B cell (primary cell): Measurements from ENCODE around the gene TMPRSS13. TPM values are rescaled to one million over a fixed set of nuclear protein-coding genes. Genes with fewer than 3 reads are reported as not detected.

Source experiments
- ATAC-seq: fragments of 200-7000 bp; cut with Tn5 transposase; one replicate; pipeline ENCODE4 v1.10.0; 2021; ENCODE audit warnings: low read depth, mild to moderate bottlenecking, moderate number of reproducible peaks, moderate library complexity
- CTCF ChIA-PET: fragments of 350-600 bp; sonication (Branson Sonifier 250); formaldehyde crosslinking; loops from one replicate; lab custom pipeline; 2021; ENCODE audit warnings: antibody characterized with exemption, inconsistent platforms; lab: Charles Lee
- POLR2A ChIA-PET: fragments of 350-600 bp; sonication (Branson Sonifier 250); formaldehyde crosslinking; loops from one replicate; lab custom pipeline; 2021; ENCODE audit warnings: antibody characterized with exemption; lab: Charles Lee
- DNase-seq: peaks from one replicate; pipeline ENCODE4 v3.0.0; 2013
- H2AFZ ChIP-seq: 2 replicates; pipeline ENCODE4 v1.6.1; 2012; ENCODE audit warnings: mild to moderate bottlenecking, low read depth, low read length; ENCODE audit not compliant: insufficient read depth, poor library complexity, severe bottlenecking
- H3K27ac ChIP-seq, 2 donors: 1 replicate in 1 of 2; 2 replicates in 1 of 2; pipeline ENCODE4 v1.5.1; 2012 to 2013; ENCODE audit warnings: low read length in 2 of 2, mild to moderate bottlenecking in 2 of 2, moderate library complexity in 1 of 2
- H3K27me3 ChIP-seq, 4 experiments: fragments of 200-600 bp in 1 of 4; sonication (generic) in 1 of 4; replicated peaks in 1 of 4; 1 replicate in 2 of 4; 2 replicates in 2 of 4; pipeline versions ENCODE4 v1.6.1 to v1.7.0; 2013 to 2016; ENCODE audit warnings: low read length in 3 of 4, mild to moderate bottlenecking in 2 of 4, mixed read lengths in 1 of 4, moderate library complexity in 1 of 4; ENCODE audit not compliant: insufficient read depth in 4 of 4, control insufficient read depth in 3 of 4; ENCODE audit errors: control extremely low read depth in 1 of 4
- H3K36me3 ChIP-seq, 2 experiments: replicated peaks in 1 of 2; 1 replicate in 1 of 2; 2 replicates in 1 of 2; pipeline versions ENCODE4 v1.6.1 to v1.7.1; 2013; ENCODE audit warnings: low read length in 1 of 2; ENCODE audit not compliant: insufficient read depth in 2 of 2, control insufficient read depth in 1 of 2; ENCODE audit errors: control extremely low read depth in 1 of 2, extremely low read depth in 1 of 2
- H3K4me1 ChIP-seq, 2 donors: fragments of 200-600 bp in 1 of 2; sonication (generic) in 1 of 2; 1 replicate in 1 of 2; 2 replicates in 1 of 2; pipeline versions ENCODE4 v1.5.1 to v1.6.1; 2013 to 2017; ENCODE audit warnings: low read length in 2 of 2; ENCODE audit not compliant: control insufficient read depth in 2 of 2, insufficient read depth in 2 of 2
- H3K4me2 ChIP-seq: replicated peaks from 2 replicates; pipeline ENCODE3; 2012; ENCODE audit warnings: mild to moderate bottlenecking, low read depth, low read length; ENCODE audit not compliant: poor library complexity, severe bottlenecking
- H3K4me3 ChIP-seq, 5 experiments: fragments of 200-600 bp in 1 of 5; sonication (generic) in 1 of 5; 1 replicate in 3 of 5; 2 replicates in 2 of 5; pipeline versions ENCODE4 v1.5.1 to v1.7.0; 2011 to 2016; ENCODE audit warnings: low read length in 4 of 5, mild to moderate bottlenecking in 4 of 5, low read depth in 2 of 5, control low read depth in 1 of 5, moderate library complexity in 1 of 5; ENCODE audit not compliant: insufficient read depth in 1 of 5; ENCODE audit errors: control extremely low read depth in 1 of 5, extremely low read depth in 1 of 5
- H3K79me2 ChIP-seq: fragments of 200-600 bp; sonication (generic); one replicate; pipeline ENCODE4 v1.6.0; 2016; ENCODE audit warnings: low read length; ENCODE audit not compliant: control insufficient read depth, insufficient read depth
- H3K9ac ChIP-seq: fragments of 200-600 bp; sonication (generic); 2 replicates; pipeline ENCODE4 v1.6.1; 2017; ENCODE audit warnings: mild to moderate bottlenecking, low read length, moderate library complexity
- H3K9me3 ChIP-seq, 3 donors: one replicate each; pipeline versions ENCODE4 v1.6.1 to v1.7.1; 2013; ENCODE audit warnings: low read length in 2 of 3; ENCODE audit not compliant: control insufficient read depth in 2 of 3, insufficient read depth in 1 of 3; ENCODE audit errors: control extremely low read depth in 1 of 3
- H4K20me1 ChIP-seq: 2 replicates; pipeline ENCODE4 v1.6.0; 2012; ENCODE audit warnings: mild to moderate bottlenecking, low read length; ENCODE audit not compliant: insufficient read depth, control insufficient read depth, poor library complexity, severe bottlenecking
- H3K27ac Mint-ChIP-seq: one replicate; pipeline ENCODE4 v1.8.0; 2021; ENCODE audit warnings: mixed read lengths
- H3K27me3 Mint-ChIP-seq: one replicate; pipeline ENCODE4 v1.8.0; 2021; ENCODE audit warnings: mixed read lengths
- H3K4me1 Mint-ChIP-seq: one replicate; pipeline ENCODE4 v1.8.0; 2021; ENCODE audit warnings: mixed read lengths
- H3K4me3 Mint-ChIP-seq: one replicate; pipeline ENCODE4 v1.8.0; 2021; ENCODE audit warnings: mixed read lengths
- H3K9me3 Mint-ChIP-seq: one replicate; pipeline ENCODE4 v1.8.0; 2022; ENCODE audit warnings: mixed read lengths; ENCODE audit not compliant: insufficient read depth
- EZH2 ChIP-seq: IDR thresholded peaks from 2 replicates; pipeline ENCODE4 v1.6.1; 2012; ENCODE audit warnings: borderline replicate concordance, low read depth, mild to moderate bottlenecking, moderate library complexity, low read length; ENCODE audit not compliant: insufficient read depth, poor library complexity, severe bottlenecking
- WGBS: methylation state at CpG from one replicate; pipeline ENCODE4 v1.1.5; 2013; ENCODE audit warnings: missing lambda C conversion rate; ENCODE audit not compliant: insufficient coverage; 5-methylcytosine and 5-hydroxymethylcytosine counted together
- intact Hi-C: fragments of 100-400 bp; cut with micrococcal nuclease; formaldehyde crosslinking; loops from one replicate; pipeline ENCODE4 v1.10.0; 2022
- polyA plus RNA-seq: library from polyadenylated mRNA; depleted of rRNA; stranded (reverse); fragments of >200 nt; gene quantifications from 2 replicates; pipeline ENCODE4 v1.2.3, GENCODE V29; 2012
- total RNA-seq, 2 donors: library from RNA; stranded (reverse); fragments of 120-200 nt in 1 of 2; gene quantifications; 1 replicate in 1 of 2; 2 replicates in 1 of 2; pipeline versions ENCODE4 v1.2.3 to v1.2.4, GENCODE V29; 2013 to 2022
- TF ChIP-seq, protein P1 (sequence below): fragments of 200-600 bp; IDR thresholded peaks from one replicate; pipeline ENCODE4 v1.8.0; 2022; ENCODE audit warnings: antibody characterized with exemption, mild to moderate bottlenecking

TMPRSS13 gene
- total and polyA plus RNA-seq, 2 donors (not counting 1 experiment from before 2014, with no cell fraction given) = 2.4 to 8.0 TPM

DNA sequence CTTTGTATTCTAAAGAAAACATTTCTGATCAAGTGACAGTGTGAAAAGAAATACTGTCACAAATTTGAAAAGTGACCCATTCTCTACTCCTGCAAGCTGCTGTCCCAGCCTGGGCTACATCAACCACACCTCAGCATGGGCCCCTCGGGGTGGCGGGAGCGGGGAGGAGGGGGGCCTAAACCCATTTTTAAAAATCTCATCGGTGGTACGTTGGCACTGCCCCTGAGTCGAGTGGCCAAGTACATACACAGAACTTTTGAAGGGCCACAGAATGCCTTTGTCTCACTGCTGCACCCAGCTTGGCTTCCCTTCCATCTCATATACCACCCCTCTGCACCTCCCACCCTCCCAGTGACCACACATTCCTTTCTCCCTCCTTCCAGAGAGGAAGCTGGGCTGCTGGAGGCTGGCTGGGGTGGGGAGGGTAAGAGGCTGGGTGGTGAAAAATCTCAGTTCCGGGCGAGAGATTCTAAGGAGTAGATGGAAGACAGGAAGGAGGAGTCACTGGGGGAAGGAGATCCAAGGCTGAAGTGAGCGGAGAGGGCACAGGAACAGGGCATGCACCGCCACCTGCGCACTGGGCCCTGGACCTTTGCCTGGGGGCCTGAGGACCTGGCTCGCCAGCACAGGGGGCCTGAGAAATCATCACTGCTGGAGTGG is 73.9 kb downstream of the TMPRSS13 start:
- Histone ChIP-seq H3K4me3 (no peak overlapping the region), H2AFZ (no peak overlapping the region), H3K27me3 (peaks cover 0 to 21% (median 4%) of the 10 kb centered on the region in 4 experiments), H4K20me1 (no peaks in the 10 kb centered on the region), H3K27ac (no peak overlapping the region), H3K9ac (no peak overlapping the region), H3K36me3 (no peaks in the 10 kb centered on the region), H3K4me1 (no peaks in the 10 kb centered on the region), H3K9me3 (peaks cover 0 to 5% (median 2%) of the 10 kb centered on the region in 3 donors), H3K79me2 (no peaks in the 10 kb centered on the region), H3K4me2 (no peak overlapping the region)
- CTCF ChIA-PET = interaction anchor here (1.4 to 1.8 kb wide), 2 partner anchors 91 to 198 kb away, joined by 5 to 6 read pairs; no protein-coding TSS in a partner anchor
- 80% methylated on average over 12 of the region's 12 CpGs for WGBS
- H3K4me3 Mint-ChIP-seq = no peak overlapping the region
- H3K9me3 Mint-ChIP-seq = peaks cover 8% of the 10 kb centered on the region
- peaks cover 60% of the 10 kb centered on the region for H3K27me3 Mint-ChIP-seq
- POLR2A ChIA-PET = no interaction called here
- H3K27ac Mint-ChIP-seq = no peak overlapping the region
- no peak for TF ChIP-seq EZH2
- TF ChIP-seq, protein P1, sequence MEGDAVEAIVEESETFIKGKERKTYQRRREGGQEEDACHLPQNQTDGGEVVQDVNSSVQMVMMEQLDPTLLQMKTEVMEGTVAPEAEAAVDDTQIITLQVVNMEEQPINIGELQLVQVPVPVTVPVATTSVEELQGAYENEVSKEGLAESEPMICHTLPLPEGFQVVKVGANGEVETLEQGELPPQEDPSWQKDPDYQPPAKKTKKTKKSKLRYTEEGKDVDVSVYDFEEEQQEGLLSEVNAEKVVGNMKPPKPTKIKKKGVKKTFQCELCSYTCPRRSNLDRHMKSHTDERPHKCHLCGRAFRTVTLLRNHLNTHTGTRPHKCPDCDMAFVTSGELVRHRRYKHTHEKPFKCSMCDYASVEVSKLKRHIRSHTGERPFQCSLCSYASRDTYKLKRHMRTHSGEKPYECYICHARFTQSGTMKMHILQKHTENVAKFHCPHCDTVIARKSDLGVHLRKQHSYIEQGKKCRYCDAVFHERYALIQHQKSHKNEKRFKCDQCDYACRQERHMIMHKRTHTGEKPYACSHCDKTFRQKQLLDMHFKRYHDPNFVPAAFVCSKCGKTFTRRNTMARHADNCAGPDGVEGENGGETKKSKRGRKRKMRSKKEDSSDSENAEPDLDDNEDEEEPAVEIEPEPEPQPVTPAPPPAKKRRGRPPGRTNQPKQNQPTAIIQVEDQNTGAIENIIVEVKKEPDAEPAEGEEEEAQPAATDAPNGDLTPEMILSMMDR = no peak
- DNase-seq (no peak), ATAC-seq (no peak)
- intact Hi-C loops = no loop called here
- no peaks in the 10 kb centered on the region for H3K4me1 Mint-ChIP-seq

- Histone ChIP-seq H3K4me3 (no peak overlapping the region), H3K36me3 (no peaks in the 10 kb centered on the region), H3K27ac (no peak overlapping the region), H2AFZ (no peak overlapping the region), H3K9me3 (peaks cover 0 to 5% (median 2%) of the 10 kb centered on the region in 3 donors), H3K4me2 (no peak overlapping the region), H3K9ac (no peak overlapping the region), H4K20me1 (no peaks in the 10 kb centered on the region), H3K27me3 (peaks cover 0 to 24% (median 7%) of the 10 kb centered on the region in 4 experiments), H3K4me1 (no peaks in the 10 kb centered on the region), H3K79me2 (no peaks in the 10 kb centered on the region)
- no peak for DNase-seq
- H3K27me3 Mint-ChIP-seq = peaks cover 54% of the 10 kb centered on the region
- intact Hi-C loops = no loop called here
- no peaks in the 10 kb centered on the region for H3K4me1 Mint-ChIP-seq
- ChIA-PET CTCF (interaction anchor here (1.1 to 5.5 kb wide), 6 partner anchors 8 to 201 kb away, joined by 3 to 37 read pairs (median 5); no protein-coding TSS in a partner anchor), POLR2A (no interaction called here)
- peaks cover 8% of the 10 kb centered on the region for H3K9me3 Mint-ChIP-seq
- H3K4me3 Mint-ChIP-seq = no peak overlapping the region
- WGBS = 100% methylated on average over 1 of the region's 3 CpGs
- no peak overlapping the region for H3K27ac Mint-ChIP-seq
- no peak for TF ChIP-seq EZH2
- TF ChIP-seq, protein P1 = no peak
- no peak for ATAC-seq
Measured at GRCh38 chr11:117852309-117852708, 76.9 kb downstream of the TMPRSS13 start.
